PFSK-1 (cell line): ENCODE measurements around the gene ATL2.

Experiments
- FOXP2 ChIP-seq: optimal IDR thresholded peaks from 2 replicates; pipeline ENCODE3; 2011; ENCODE audit warnings: borderline replicate concordance, control low read depth, inconsistent platforms; ENCODE audit not compliant: insufficient read depth; ENCODE audit errors: extremely low read length, extremely low read depth
- POLR2AphosphoS5 ChIP-seq: IDR thresholded peaks from 2 replicates; pipeline ENCODE4 v1.6.1; 2012; ENCODE audit warnings: low read depth, mild to moderate bottlenecking, control low read depth, low read length, moderate library complexity
- SIN3A ChIP-seq: IDR thresholded peaks from 2 replicates; pipeline ENCODE4 v1.6.1; 2012; ENCODE audit warnings: mild to moderate bottlenecking, low read length, moderate library complexity, borderline replicate concordance; ENCODE audit not compliant: insufficient read depth
- TAF1 ChIP-seq: IDR thresholded peaks from 2 replicates; pipeline ENCODE4 v1.6.1; 2012; ENCODE audit warnings: low read length, control low read depth, borderline replicate concordance; ENCODE audit not compliant: insufficient read depth
- TF ChIP-seq, protein P1 (sequence below), 2 experiments: IDR thresholded peaks; 2 replicates each; pipeline versions ENCODE4 v1.6.1 to v1.8.0; 2011 to 2012; ENCODE audit warnings: low read depth in 2 of 2, low read length in 2 of 2, control low read depth in 1 of 2, inconsistent platforms in 1 of 2, mild to moderate bottlenecking in 1 of 2, moderate library complexity in 1 of 2; ENCODE audit not compliant: insufficient read depth in 1 of 2

- TF ChIP-seq POLR2AphosphoS5 = no peak
- TF ChIP-seq SIN3A = no peak
- no peak for TF ChIP-seq TAF1
- TF ChIP-seq, protein P1, sequence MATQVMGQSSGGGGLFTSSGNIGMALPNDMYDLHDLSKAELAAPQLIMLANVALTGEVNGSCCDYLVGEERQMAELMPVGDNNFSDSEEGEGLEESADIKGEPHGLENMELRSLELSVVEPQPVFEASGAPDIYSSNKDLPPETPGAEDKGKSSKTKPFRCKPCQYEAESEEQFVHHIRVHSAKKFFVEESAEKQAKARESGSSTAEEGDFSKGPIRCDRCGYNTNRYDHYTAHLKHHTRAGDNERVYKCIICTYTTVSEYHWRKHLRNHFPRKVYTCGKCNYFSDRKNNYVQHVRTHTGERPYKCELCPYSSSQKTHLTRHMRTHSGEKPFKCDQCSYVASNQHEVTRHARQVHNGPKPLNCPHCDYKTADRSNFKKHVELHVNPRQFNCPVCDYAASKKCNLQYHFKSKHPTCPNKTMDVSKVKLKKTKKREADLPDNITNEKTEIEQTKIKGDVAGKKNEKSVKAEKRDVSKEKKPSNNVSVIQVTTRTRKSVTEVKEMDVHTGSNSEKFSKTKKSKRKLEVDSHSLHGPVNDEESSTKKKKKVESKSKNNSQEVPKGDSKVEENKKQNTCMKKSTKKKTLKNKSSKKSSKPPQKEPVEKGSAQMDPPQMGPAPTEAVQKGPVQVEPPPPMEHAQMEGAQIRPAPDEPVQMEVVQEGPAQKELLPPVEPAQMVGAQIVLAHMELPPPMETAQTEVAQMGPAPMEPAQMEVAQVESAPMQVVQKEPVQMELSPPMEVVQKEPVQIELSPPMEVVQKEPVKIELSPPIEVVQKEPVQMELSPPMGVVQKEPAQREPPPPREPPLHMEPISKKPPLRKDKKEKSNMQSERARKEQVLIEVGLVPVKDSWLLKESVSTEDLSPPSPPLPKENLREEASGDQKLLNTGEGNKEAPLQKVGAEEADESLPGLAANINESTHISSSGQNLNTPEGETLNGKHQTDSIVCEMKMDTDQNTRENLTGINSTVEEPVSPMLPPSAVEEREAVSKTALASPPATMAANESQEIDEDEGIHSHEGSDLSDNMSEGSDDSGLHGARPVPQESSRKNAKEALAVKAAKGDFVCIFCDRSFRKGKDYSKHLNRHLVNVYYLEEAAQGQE (IDR thresholded peaks at IDR 0.05; ENCODE audit: insufficient read depth in 1 of 2, low read depth in 2 of 2, low read length in 2 of 2) = no peak
- TF ChIP-seq FOXP2 = no peak
Measured at GRCh38 chr2:38362232-38362631, 14.8 kb downstream of the ATL2 start.
